Glutamatergic neuron (in vitro differentiated cells): ENCODE data around the gene ZNF287. TPM values are rescaled to one million over a fixed set of nuclear protein-coding genes. Genes with fewer than 3 reads are reported as not detected.

Source experiments
- DNase-seq: peaks from one replicate; pipeline ENCODE4 v3.0.0; 2022
- H3K27ac Mint-ChIP-seq: one replicate; pipeline ENCODE4 v1.8.0; 2020; ENCODE audit warnings: mild to moderate bottlenecking, mixed read lengths, inconsistent platforms; ENCODE audit not compliant: unreplicated experiment
- H3K27me3 Mint-ChIP-seq: one replicate; pipeline ENCODE4 v1.8.0; 2020; ENCODE audit warnings: mild to moderate bottlenecking, moderate library complexity, mixed read lengths, inconsistent platforms; ENCODE audit not compliant: unreplicated experiment
- H3K36me3 Mint-ChIP-seq: one replicate; pipeline ENCODE4 v1.8.0; 2020; ENCODE audit warnings: mild to moderate bottlenecking, mixed read lengths, inconsistent platforms; ENCODE audit not compliant: unreplicated experiment
- H3K4me1 Mint-ChIP-seq: one replicate; pipeline ENCODE4 v1.8.0; 2020; ENCODE audit warnings: mild to moderate bottlenecking, low read depth, mixed read lengths, inconsistent platforms; ENCODE audit not compliant: unreplicated experiment
- H3K4me3 Mint-ChIP-seq: one replicate; pipeline ENCODE4 v1.8.0; 2020; ENCODE audit warnings: mild to moderate bottlenecking, mixed read lengths, inconsistent platforms; ENCODE audit not compliant: unreplicated experiment
- H3K9me3 Mint-ChIP-seq: one replicate; pipeline ENCODE4 v1.8.0; 2020; ENCODE audit warnings: mild to moderate bottlenecking, moderate library complexity, mixed read lengths, inconsistent platforms; ENCODE audit not compliant: unreplicated experiment
- CTCF ChIP-seq: fragments of 200-600 bp; sonication (generic); IDR thresholded peaks from one replicate; pipeline ENCODE4 v1.5.0; 2021; ENCODE audit not compliant: partially characterized antibody, unreplicated experiment
- total RNA-seq: library from RNA; stranded (reverse); fragmentation: NEBNext Ultra II Directional; extraction: Animal tissue kit (Norgen Biotek cat#: 25700); gene quantifications from one replicate; pipeline ENCODE4 v1.2.1, GENCODE V29; 2021; ENCODE audit not compliant: unreplicated experiment

Gene ZNF287
- total RNA-seq, 1 donor from 2014 or later: 17.4 TPM

GRCh38 chr17:16517477-16517876 lies 51.5 kb downstream of the ZNF287 start:
- no peak for TF ChIP-seq CTCF
- peaks cover 12% of the 10 kb centered on the region for H3K4me1 Mint-ChIP-seq
- no peak overlapping the region for H3K4me3 Mint-ChIP-seq
- H3K9me3 Mint-ChIP-seq: peaks cover 9% of the 10 kb centered on the region
- DNase-seq: no peak
- H3K27me3 Mint-ChIP-seq: peaks cover 5% of the 10 kb centered on the region
- no peaks in the 10 kb centered on the region for H3K36me3 Mint-ChIP-seq
- H3K27ac Mint-ChIP-seq: peak overlapping the region; percentile 76

GRCh38 chr17:16516594-16517051 lies 52.4 kb downstream of the ZNF287 start:
- Mint-ChIP-seq H3K36me3 (no peaks in the 10 kb centered on the region), H3K9me3 (peaks cover 9% of the 10 kb centered on the region), H3K27me3 (peaks cover 6% of the 10 kb centered on the region), H3K27ac (peak overlapping the region; percentile 76), H3K4me1 (peaks cover 20% of the 10 kb centered on the region), H3K4me3 (peak overlapping the region; percentile 7)
- TF ChIP-seq CTCF: no peak
- DNase-seq: peak; percentile 22

GRCh38 chr17:16515933-16516332 lies 53.1 kb downstream of the ZNF287 start:
- no peak for TF ChIP-seq CTCF
- Mint-ChIP-seq H3K4me3 (no peak overlapping the region), H3K27me3 (peaks cover 6% of the 10 kb centered on the region), H3K27ac (peak overlapping the region; percentile 76), H3K9me3 (peaks cover 9% of the 10 kb centered on the region), H3K36me3 (no peaks in the 10 kb centered on the region), H3K4me1 (peaks cover 21% of the 10 kb centered on the region)
- no peak for DNase-seq

GRCh38 chr17:16513873-16514272 lies 55.1 kb downstream of the ZNF287 start:
- no peak overlapping the region for H3K27ac Mint-ChIP-seq
- H3K36me3 Mint-ChIP-seq: no peaks in the 10 kb centered on the region
- H3K4me1 Mint-ChIP-seq: peaks cover 21% of the 10 kb centered on the region
- TF ChIP-seq CTCF: no peak
- no peak overlapping the region for H3K4me3 Mint-ChIP-seq
- no peak for DNase-seq
- H3K9me3 Mint-ChIP-seq: peaks cover 9% of the 10 kb centered on the region
- peaks cover 6% of the 10 kb centered on the region for H3K27me3 Mint-ChIP-seq

- Mint-ChIP-seq H3K9me3 (peaks cover 9% of the 10 kb centered on the region), H3K4me3 (peak overlapping the region; percentile 43), H3K4me1 (peaks cover 20% of the 10 kb centered on the region), H3K27me3 (peaks cover 6% of the 10 kb centered on the region), H3K36me3 (no peaks in the 10 kb centered on the region), H3K27ac (peak overlapping the region; percentile 93)
- DNase-seq: no peak
- no peak for TF ChIP-seq CTCF
Measured at GRCh38 chr17:16512011-16512410, 57.0 kb downstream of the ZNF287 start.
